Activated CD4-positive, alpha-beta T cell treated with anti-CD3 and anti-CD28 coated beads, Interleukin-2, amount 50 U/mL, for 16 hours (primary cell): Measurements from ENCODE around the gene DYRK1A.

Source experiments
- DNase-seq: peaks from one replicate; pipeline ENCODE4 v3.0.0-alpha.2; 2020

DYRK1A gene

GRCh38 chr21:37385179-37385765 lies 18.7 kb downstream of the DYRK1A start:
- DNase-seq = no peak

- no peak for DNase-seq
Measured at GRCh38 chr21:37386151-37386550, 19.6 kb downstream of the DYRK1A start.

- no peak for DNase-seq
Measured at GRCh38 chr21:37389456-37389855, 22.9 kb downstream of the DYRK1A start.

GRCh38 chr21:37391666-37392065 lies 25.1 kb downstream of the DYRK1A start:
- no peak for DNase-seq

GRCh38 chr21:37392441-37392840 lies 25.9 kb downstream of the DYRK1A start:
- no peak for DNase-seq

- DNase-seq = no peak
Measured at GRCh38 chr21:37393030-37393429, 26.5 kb downstream of the DYRK1A start.

GRCh38 chr21:37393786-37394185 lies 27.2 kb downstream of the DYRK1A start:
- DNase-seq = no peak

GRCh38 chr21:37395961-37396360 lies 29.4 kb downstream of the DYRK1A start:
- DNase-seq = no peak

- DNase-seq = no peak
Measured at GRCh38 chr21:37396855-37397254, 30.3 kb downstream of the DYRK1A start.

- DNase-seq = no peak
Measured at GRCh38 chr21:37398697-37399096, 32.1 kb downstream of the DYRK1A start.

- DNase-seq = no peak
Measured at GRCh38 chr21:37402251-37402867, 35.8 kb downstream of the DYRK1A start.

GRCh38 chr21:37405629-37406028 lies 39.1 kb downstream of the DYRK1A start:
- DNase-seq = no peak

GRCh38 chr21:37407719-37408420 lies 41.3 kb downstream of the DYRK1A start:
- DNase-seq = peak; percentile 39

GRCh38 chr21:37408464-37409193 lies 42.1 kb downstream of the DYRK1A start:
- peak; percentile 37 for DNase-seq

- no peak for DNase-seq
Measured at GRCh38 chr21:37410639-37411038, 44.1 kb downstream of the DYRK1A start.

GRCh38 chr21:37412603-37413360 lies 46.2 kb downstream of the DYRK1A start:
- no peak for DNase-seq

GRCh38 chr21:37413553-37414291 lies 47.1 kb downstream of the DYRK1A start:
- DNase-seq = no peak

GRCh38 chr21:37414292-37415253 lies 48.0 kb downstream of the DYRK1A start:
- no peak for DNase-seq

- no peak for DNase-seq
Measured at GRCh38 chr21:37415939-37416338, 49.4 kb downstream of the DYRK1A start.

- DNase-seq = no peak
Measured at GRCh38 chr21:37416914-37417313, 50.3 kb downstream of the DYRK1A start.
